Smooth muscle cell (in vitro differentiated cells): ENCODE data around the gene PDGFA. TPM values are rescaled to one million over a fixed set of nuclear protein-coding genes. Genes with fewer than 3 reads are reported as not detected.

Source experiments
- DNase-seq: peaks from one replicate; lab custom pipeline; 2025; ENCODE audit not compliant: unreplicated experiment; lab: John Stamatoyannopoulos, UW
- H2AFZ ChIP-seq: fragments of 200-600 bp; sonication (generic); 2 replicates; pipeline ENCODE4 v1.6.0; 2016; ENCODE audit warnings: antibody characterized with exemption, low read depth, mild to moderate bottlenecking
- H3F3A ChIP-seq: fragments of 200-600 bp; sonication (generic); 2 replicates; pipeline ENCODE4 v1.6.0; 2017; ENCODE audit warnings: antibody characterized with exemption, low read depth
- H3K27ac ChIP-seq: fragments of 200-600 bp; sonication (generic); 2 replicates; pipeline ENCODE4 v1.5.1; 2016; ENCODE audit warnings: low read depth, mild to moderate bottlenecking
- H3K27me3 ChIP-seq: fragments of 200-600 bp; sonication (generic); 2 replicates; pipeline ENCODE4 v1.6.1; 2016; ENCODE audit warnings: low read depth, mild to moderate bottlenecking
- H3K36me3 ChIP-seq: fragments of 200-600 bp; sonication (generic); 2 replicates; pipeline ENCODE4 v1.5.1; 2016; ENCODE audit warnings: low read depth
- H3K4me1 ChIP-seq: fragments of 200-600 bp; sonication (generic); 2 replicates; pipeline ENCODE4 v1.5.1; 2016; ENCODE audit warnings: low read depth
- H3K4me2 ChIP-seq: fragments of 200-600 bp; sonication (generic); 2 replicates; pipeline ENCODE4 v1.6.0; 2016; ENCODE audit warnings: mild to moderate bottlenecking
- H3K4me3 ChIP-seq: fragments of 200-600 bp; sonication (generic); 2 replicates; pipeline ENCODE4 v1.5.1; 2016; ENCODE audit warnings: mild to moderate bottlenecking
- H3K79me2 ChIP-seq: fragments of 200-600 bp; sonication (generic); 2 replicates; pipeline ENCODE4 v1.6.0; 2016; ENCODE audit warnings: low read depth, mild to moderate bottlenecking
- H3K9ac ChIP-seq: fragments of 200-600 bp; sonication (generic); 2 replicates; pipeline ENCODE4 v1.6.0; 2016; ENCODE audit warnings: low read depth
- H3K9me3 ChIP-seq: fragments of 200-600 bp; sonication (generic); replicated peaks from 2 replicates; pipeline ENCODE4 v1.5.1; 2016; ENCODE audit warnings: low read depth
- H4K20me1 ChIP-seq: fragments of 200-600 bp; sonication (generic); 2 replicates; pipeline ENCODE4 v1.6.0; 2016; ENCODE audit warnings: low read depth
- WGBS: methylation state at CpG from one replicate; pipeline ENCODE4 v1.1.7; 2016; ENCODE audit warnings: low lambda C conversion rate; 5-methylcytosine and 5-hydroxymethylcytosine counted together
- polyA plus RNA-seq: library from polyadenylated mRNA; unstranded; fragments of >200 nt; fragmentation: Nextera tagmentation; extraction: Ambion mirVana; gene quantifications from 2 replicates; pipeline ENCODE4 v1.2.1, GENCODE V29; 2016
- total RNA-seq: library from RNA; depleted of rRNA; stranded (reverse); fragments of >200 nt; gene quantifications from 2 replicates; pipeline ENCODE4 v1.2.3, GENCODE V29; 2014
- TF ChIP-seq, protein P1 (sequence below): fragments of 200-600 bp; sonication (generic); IDR thresholded peaks from 2 replicates; pipeline ENCODE4 v1.5.1; 2017; ENCODE audit warnings: borderline replicate concordance, mild to moderate bottlenecking, antibody characterized with exemption; ENCODE audit not compliant: insufficient read depth, poor library complexity, severe bottlenecking

PDGFA gene
- total and polyA plus RNA-seq, 2 experiments from 2014 or later = 32.0 to 68.1 TPM

- DNase-seq = no peak
- Histone ChIP-seq H3K9ac (no peak overlapping the region), H3K4me3 (no peak overlapping the region), H2AFZ (no peak overlapping the region), H3K4me2 (no peak overlapping the region), H3K9me3 (no peaks in the 10 kb centered on the region), H4K20me1 (no peaks in the 10 kb centered on the region), H3K4me1 (no peaks in the 10 kb centered on the region), H3K79me2 (no peaks in the 10 kb centered on the region), H3F3A (no peaks in the 10 kb centered on the region), H3K27ac (no peak overlapping the region), H3K36me3 (no peaks in the 10 kb centered on the region), H3K27me3 (no peaks in the 10 kb centered on the region)
- 95% methylated on average over 21 of the region's 21 CpGs for WGBS
- TF ChIP-seq, protein P1, sequence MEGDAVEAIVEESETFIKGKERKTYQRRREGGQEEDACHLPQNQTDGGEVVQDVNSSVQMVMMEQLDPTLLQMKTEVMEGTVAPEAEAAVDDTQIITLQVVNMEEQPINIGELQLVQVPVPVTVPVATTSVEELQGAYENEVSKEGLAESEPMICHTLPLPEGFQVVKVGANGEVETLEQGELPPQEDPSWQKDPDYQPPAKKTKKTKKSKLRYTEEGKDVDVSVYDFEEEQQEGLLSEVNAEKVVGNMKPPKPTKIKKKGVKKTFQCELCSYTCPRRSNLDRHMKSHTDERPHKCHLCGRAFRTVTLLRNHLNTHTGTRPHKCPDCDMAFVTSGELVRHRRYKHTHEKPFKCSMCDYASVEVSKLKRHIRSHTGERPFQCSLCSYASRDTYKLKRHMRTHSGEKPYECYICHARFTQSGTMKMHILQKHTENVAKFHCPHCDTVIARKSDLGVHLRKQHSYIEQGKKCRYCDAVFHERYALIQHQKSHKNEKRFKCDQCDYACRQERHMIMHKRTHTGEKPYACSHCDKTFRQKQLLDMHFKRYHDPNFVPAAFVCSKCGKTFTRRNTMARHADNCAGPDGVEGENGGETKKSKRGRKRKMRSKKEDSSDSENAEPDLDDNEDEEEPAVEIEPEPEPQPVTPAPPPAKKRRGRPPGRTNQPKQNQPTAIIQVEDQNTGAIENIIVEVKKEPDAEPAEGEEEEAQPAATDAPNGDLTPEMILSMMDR = no peak
Measured at GRCh38 chr7:560966-561630, 41.5 kb upstream of the PDGFA start.

GRCh38 chr7:559396-559705 lies 39.7 kb upstream of the PDGFA start:
- 91% methylated on average over 14 of the region's 21 CpGs for WGBS
- H3K4me1 ChIP-seq = no peaks in the 10 kb centered on the region
- H3K79me2 ChIP-seq = no peaks in the 10 kb centered on the region
- no peak overlapping the region for H2AFZ ChIP-seq
- H3K9me3 ChIP-seq = no peaks in the 10 kb centered on the region
- TF ChIP-seq, protein P1 = no peak
- no peaks in the 10 kb centered on the region for H3K27me3 ChIP-seq
- H3F3A ChIP-seq = no peaks in the 10 kb centered on the region
- H3K9ac ChIP-seq = no peak overlapping the region
- H3K4me2 ChIP-seq = no peak overlapping the region
- H4K20me1 ChIP-seq = no peaks in the 10 kb centered on the region
- no peak overlapping the region for H3K4me3 ChIP-seq
- no peak overlapping the region for H3K27ac ChIP-seq
- H3K36me3 ChIP-seq = no peaks in the 10 kb centered on the region
- DNase-seq = no peak

DNA sequence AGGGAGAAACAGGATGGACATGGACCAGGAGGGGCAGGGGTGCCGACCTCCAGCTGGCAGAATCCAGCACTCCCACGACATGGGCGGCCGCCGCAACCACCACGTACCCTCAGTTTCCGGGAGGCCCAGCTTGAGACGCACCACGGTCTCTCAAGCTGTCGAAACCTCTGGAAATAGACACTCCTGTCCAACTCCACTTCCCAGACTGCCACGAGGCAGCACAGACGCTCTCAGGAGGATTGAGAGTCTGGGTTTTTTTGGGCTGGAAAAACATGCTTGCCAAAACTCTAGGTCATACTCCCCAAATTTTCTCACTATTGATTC lies 37.9 kb upstream of the PDGFA start:
- Histone ChIP-seq H3K27ac (no peak overlapping the region), H3K9me3 (no peaks in the 10 kb centered on the region), H3K79me2 (no peaks in the 10 kb centered on the region), H3F3A (no peaks in the 10 kb centered on the region), H3K27me3 (no peaks in the 10 kb centered on the region), H3K4me3 (no peak overlapping the region), H4K20me1 (no peaks in the 10 kb centered on the region), H3K4me1 (no peaks in the 10 kb centered on the region), H2AFZ (no peak overlapping the region), H3K9ac (no peak overlapping the region), H3K4me2 (no peak overlapping the region), H3K36me3 (no peaks in the 10 kb centered on the region)
- WGBS = 96% methylated on average over 12 of the region's 12 CpGs
- TF ChIP-seq, protein P1 = no peak
- no peak for DNase-seq

GRCh38 chr7:556837-557557 lies 37.4 kb upstream of the PDGFA start:
- Histone ChIP-seq H2AFZ (no peak overlapping the region), H3K4me2 (no peak overlapping the region), H3K36me3 (no peaks in the 10 kb centered on the region), H3K4me3 (no peak overlapping the region), H3F3A (no peaks in the 10 kb centered on the region), H3K79me2 (no peaks in the 10 kb centered on the region), H3K27ac (no peak overlapping the region), H3K27me3 (no peaks in the 10 kb centered on the region), H4K20me1 (no peaks in the 10 kb centered on the region), H3K4me1 (no peaks in the 10 kb centered on the region), H3K9me3 (no peaks in the 10 kb centered on the region), H3K9ac (no peak overlapping the region)
- WGBS = 96% methylated on average over 32 of the region's 32 CpGs
- no peak for DNase-seq
- TF ChIP-seq, protein P1 = no peak
